Nephron progenitor cell (in vitro differentiated cells): ENCODE data around the gene APRT.
A peak's percentile ranks its signal among the peaks of the same experiment; 100 is the strongest.

Experiments used
- DNase-seq: peaks from one replicate; pipeline ENCODE4 v3.0.0; 2021
- H3K27ac Mint-ChIP-seq: 2 replicates; pipeline ENCODE4 v1.8.0; 2021; ENCODE audit warnings: mild to moderate bottlenecking, moderate library complexity, mixed read lengths
- H3K27me3 Mint-ChIP-seq: 2 replicates; pipeline ENCODE4 v1.8.0; 2021; ENCODE audit warnings: mild to moderate bottlenecking, low read depth, mixed read lengths; ENCODE audit not compliant: poor library complexity
- H3K36me3 Mint-ChIP-seq: 2 replicates; pipeline ENCODE4 v1.8.0; 2021; ENCODE audit warnings: low read depth, mixed read lengths
- H3K4me1 Mint-ChIP-seq: 2 replicates; pipeline ENCODE4 v1.8.0; 2021; ENCODE audit warnings: mixed read lengths
- H3K4me3 Mint-ChIP-seq: 2 replicates; pipeline ENCODE4 v1.8.0; 2021; ENCODE audit warnings: mild to moderate bottlenecking, moderate library complexity, mixed read lengths
- H3K9me3 Mint-ChIP-seq: 2 replicates; pipeline ENCODE4 v1.8.0; 2021; ENCODE audit warnings: mild to moderate bottlenecking, moderate library complexity, mixed read lengths
- CTCF ChIP-seq: fragments of 200-600 bp; sonication (generic); IDR thresholded peaks from 2 replicates; pipeline ENCODE4 v1.5.0; 2021; ENCODE audit warnings: antibody characterized with exemption

APRT gene

GRCh38 chr16:88763502-88764053 lies 48.1 kb downstream of the APRT start:
- Mint-ChIP-seq H3K27me3 (peaks cover 23% of the 10 kb centered on the region), H3K4me1 (peaks cover 49% of the 10 kb centered on the region), H3K9me3 (peaks cover 3% of the 10 kb centered on the region), H3K4me3 (no peak overlapping the region), H3K36me3 (no peaks in the 10 kb centered on the region), H3K27ac (no peak overlapping the region)
- no peak for TF ChIP-seq CTCF
- peak; percentile 71 for DNase-seq

GRCh38 chr16:88762941-88763340 lies 48.8 kb downstream of the APRT start:
- peaks cover 4% of the 10 kb centered on the region for H3K9me3 Mint-ChIP-seq
- TF ChIP-seq CTCF, result no peak
- no peak overlapping the region for H3K4me3 Mint-ChIP-seq
- H3K27ac Mint-ChIP-seq, result no peak overlapping the region
- DNase-seq, result no peak
- peaks cover 23% of the 10 kb centered on the region for H3K27me3 Mint-ChIP-seq
- H3K4me1 Mint-ChIP-seq, result peaks cover 50% of the 10 kb centered on the region
- no peaks in the 10 kb centered on the region for H3K36me3 Mint-ChIP-seq

GRCh38 chr16:88762258-88762870 lies 49.4 kb downstream of the APRT start:
- Mint-ChIP-seq H3K4me1 (peaks cover 45% of the 10 kb centered on the region), H3K27ac (no peak overlapping the region), H3K9me3 (peaks cover 4% of the 10 kb centered on the region), H3K27me3 (peaks cover 26% of the 10 kb centered on the region), H3K36me3 (no peaks in the 10 kb centered on the region), H3K4me3 (no peak overlapping the region)
- DNase-seq, result no peak
- TF ChIP-seq CTCF, result no peak

GRCh38 chr16:88761830-88762229 lies 49.9 kb downstream of the APRT start:
- Mint-ChIP-seq H3K27ac (no peak overlapping the region), H3K27me3 (peaks cover 30% of the 10 kb centered on the region), H3K4me3 (no peak overlapping the region), H3K36me3 (no peaks in the 10 kb centered on the region), H3K9me3 (peaks cover 4% of the 10 kb centered on the region), H3K4me1 (peaks cover 40% of the 10 kb centered on the region)
- no peak for DNase-seq
- TF ChIP-seq CTCF, result no peak

GRCh38 chr16:88761143-88761534 lies 50.6 kb downstream of the APRT start:
- H3K4me3 Mint-ChIP-seq, result no peak overlapping the region
- no peak for TF ChIP-seq CTCF
- H3K27me3 Mint-ChIP-seq, result peaks cover 35% of the 10 kb centered on the region
- DNase-seq, result no peak
- H3K27ac Mint-ChIP-seq, result no peak overlapping the region
- H3K36me3 Mint-ChIP-seq, result no peaks in the 10 kb centered on the region
- peaks cover 35% of the 10 kb centered on the region for H3K4me1 Mint-ChIP-seq
- peaks cover 4% of the 10 kb centered on the region for H3K9me3 Mint-ChIP-seq
